Pons (tissue), 1 donor: ENCODE measurements around the gene COL2A1.
"Not testable (repeated sequence)": the region's sequence is repeated elsewhere in the genome, so short reads cannot be mapped to it uniquely, and the experiment has no call there.

Experiments used
- DNase-seq: peaks from one replicate; pipeline ENCODE4 v3.0.0-alpha.2; 2016; ENCODE audit warnings: low spot score

Gene COL2A1

DNA sequence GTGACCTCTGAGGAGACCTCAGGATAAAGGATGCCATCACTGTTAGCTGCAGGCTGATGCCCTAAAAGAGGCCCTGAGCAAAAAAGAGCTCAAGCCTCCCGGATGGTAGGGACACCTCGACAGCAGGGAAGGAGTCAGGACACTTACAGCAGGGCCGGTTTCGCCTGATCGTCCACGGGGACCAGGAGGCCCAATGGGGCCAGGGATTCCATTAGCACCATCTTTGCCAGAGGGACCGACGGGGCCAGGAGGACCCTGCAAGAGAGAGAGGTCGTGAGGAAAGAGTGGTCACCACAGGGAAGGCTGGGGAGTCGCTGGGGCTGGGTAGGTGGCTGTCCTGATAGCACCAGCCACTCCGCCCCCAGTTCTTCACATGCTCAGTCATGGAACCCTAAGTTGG, 28.5 kb downstream of the COL2A1 start:
- no peak for DNase-seq

- DNase-seq = no peak
Measured at GRCh38 chr12:47975036-47975620, 29.1 kb downstream of the COL2A1 start.

DNA sequence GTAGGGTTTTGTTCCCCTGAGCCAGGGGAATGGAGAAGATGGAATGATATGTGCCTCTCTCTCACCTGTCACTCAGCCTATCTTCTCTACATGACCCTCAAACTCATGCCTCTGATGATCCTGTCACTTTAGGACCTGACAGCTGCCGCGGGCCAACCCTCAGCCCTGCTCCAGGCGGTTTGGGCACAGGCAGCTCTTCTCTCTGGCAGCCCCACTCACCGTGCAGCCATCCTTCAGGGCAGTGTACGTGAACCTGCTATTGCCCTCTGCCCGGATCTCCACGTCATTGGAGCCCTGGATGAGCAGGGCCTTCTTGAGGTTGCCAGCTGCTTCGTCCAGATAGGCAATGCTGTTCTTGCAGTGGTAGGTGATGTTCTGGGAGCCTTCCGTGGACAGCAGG, 30.4 kb downstream of the COL2A1 start:
- DNase-seq = no peak

DNA sequence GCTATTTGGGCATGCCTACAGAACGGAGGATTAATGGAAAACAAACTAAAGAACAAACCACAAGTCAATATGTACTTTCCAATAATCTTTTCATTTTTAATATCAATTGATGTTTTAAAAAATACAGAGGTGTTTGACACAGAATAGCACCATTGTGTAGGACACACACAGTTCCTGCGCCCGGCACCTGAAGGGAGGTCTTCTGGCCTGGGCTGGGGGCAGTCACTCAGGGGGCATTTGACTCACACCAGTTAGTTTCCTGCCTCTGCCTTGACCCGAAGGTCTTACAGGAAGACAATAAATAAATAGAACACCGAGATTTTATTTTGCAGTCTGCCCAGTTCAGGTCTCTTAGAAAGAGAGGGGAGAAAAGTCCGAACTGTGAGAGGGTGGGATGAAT, 31.4 kb downstream of the COL2A1 start:
- DNase-seq = no peak

DNA sequence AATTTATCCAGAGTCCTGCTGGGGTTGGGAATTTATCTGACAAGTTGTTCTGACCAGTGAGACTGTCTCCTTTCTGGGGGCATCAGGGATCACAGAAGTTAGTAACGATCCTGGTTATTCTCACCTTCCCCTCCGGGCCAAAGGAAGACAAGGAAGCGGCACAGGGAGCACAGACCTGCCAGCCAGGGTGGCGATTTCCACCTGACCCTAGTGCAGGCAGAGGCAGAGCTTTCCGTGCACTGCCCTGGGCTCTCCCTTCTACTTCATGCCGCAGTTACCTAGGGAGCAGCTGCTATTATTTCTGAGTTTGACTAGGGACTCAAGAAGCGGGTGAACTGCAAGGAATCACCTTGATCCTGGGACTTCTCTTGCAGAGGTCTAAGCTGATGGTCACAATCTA, 33.4 kb downstream of the COL2A1 start:
- DNase-seq = no peak

DNA sequence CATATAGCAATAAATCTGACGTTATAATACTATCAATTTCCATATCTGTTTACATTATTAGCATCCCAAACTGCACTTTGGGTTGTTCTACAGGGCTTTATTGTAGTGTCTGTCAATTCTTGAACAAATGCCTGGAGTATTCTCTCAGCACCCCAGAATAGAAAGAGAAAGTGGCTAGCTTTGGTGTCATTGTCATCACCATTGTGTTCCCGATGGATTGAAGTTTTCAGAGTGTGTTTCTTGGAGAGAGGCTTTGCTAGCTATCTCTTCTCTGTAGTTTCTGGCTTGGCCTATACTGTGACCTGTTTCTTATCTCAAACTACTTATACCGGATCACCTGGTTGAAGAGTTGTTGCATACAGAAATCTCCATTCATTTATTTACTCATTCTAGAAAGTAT, 34.4 kb downstream of the COL2A1 start:
- DNase-seq = no peak

GRCh38 chr12:47967461-47968321, 36.6 kb downstream of the COL2A1 start:
- no peak for DNase-seq

DNA sequence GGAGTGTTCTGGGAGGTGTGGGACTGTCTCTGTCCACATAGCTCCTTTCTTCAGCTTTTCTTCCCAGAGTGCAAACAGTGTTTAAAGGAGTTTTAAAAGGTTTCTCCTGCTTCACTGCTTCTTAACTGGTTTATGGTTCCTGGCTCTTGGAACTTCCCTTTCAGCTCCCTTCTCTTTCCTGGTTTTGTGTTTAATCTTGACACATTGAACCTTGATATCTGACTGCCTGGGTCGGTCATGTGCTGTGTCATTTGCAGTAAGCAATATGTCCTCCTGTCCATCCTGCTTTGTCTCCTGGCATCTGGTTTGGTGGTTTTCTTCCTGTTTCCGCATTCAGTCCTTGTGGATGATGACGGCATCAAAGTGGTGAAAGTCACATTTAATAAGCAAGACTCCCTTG, 38.7 kb downstream of the COL2A1 start:
- no peak for DNase-seq

DNA sequence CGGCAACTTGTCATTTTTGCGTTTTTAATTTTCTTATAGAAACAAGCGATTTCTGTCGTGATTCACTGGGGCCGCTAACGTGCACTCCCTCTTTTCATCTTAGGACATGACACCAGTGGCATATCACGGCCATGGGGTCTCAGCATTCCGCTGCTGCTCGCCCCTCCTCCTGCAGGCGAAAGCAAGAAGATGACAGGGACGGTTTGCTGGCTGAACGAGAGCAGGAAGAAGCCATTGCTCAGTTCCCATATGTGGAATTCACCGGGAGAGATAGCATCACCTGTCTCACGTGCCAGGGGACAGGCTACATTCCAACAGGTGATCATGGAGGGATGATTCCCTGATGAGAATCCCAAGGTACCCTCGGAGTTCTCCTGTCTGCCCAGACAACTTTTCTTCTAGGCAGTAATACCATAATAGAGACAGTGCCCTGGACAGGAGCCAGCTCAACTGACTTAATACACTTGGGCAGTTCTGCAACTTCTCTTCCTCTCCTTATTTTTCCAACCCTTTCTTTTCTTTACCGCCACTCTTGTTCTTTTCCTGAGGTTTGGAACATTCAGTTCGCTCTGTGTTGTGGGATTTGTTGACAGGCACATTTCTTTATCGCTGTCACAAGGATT, 40.1 kb downstream of the COL2A1 start:
- no peak for DNase-seq

GRCh38 chr12:47963340-47964040, 40.8 kb downstream of the COL2A1 start, which contains the start of gene TMEM106C:
Gene TMEM106C (plus strand): TSS chr12:47963596. CDS start chr12:47964237, 641 bp downstream.
- peak; percentile 86 for DNase-seq

GRCh38 chr12:47962198-47962597, 42.1 kb downstream of the COL2A1 start:
- DNase-seq = no peak

GRCh38 chr12:47957671-47958070, 46.6 kb downstream of the COL2A1 start:
- DNase-seq = not testable (repeated sequence)

- DNase-seq = no peak
Measured at GRCh38 chr12:47955059-47955458, 49.2 kb downstream of the COL2A1 start.

GRCh38 chr12:47954467-47955045, 49.7 kb downstream of the COL2A1 start:
- DNase-seq = no peak

- no peak for DNase-seq
Measured at GRCh38 chr12:47954058-47954457, 50.2 kb downstream of the COL2A1 start.

DNA sequence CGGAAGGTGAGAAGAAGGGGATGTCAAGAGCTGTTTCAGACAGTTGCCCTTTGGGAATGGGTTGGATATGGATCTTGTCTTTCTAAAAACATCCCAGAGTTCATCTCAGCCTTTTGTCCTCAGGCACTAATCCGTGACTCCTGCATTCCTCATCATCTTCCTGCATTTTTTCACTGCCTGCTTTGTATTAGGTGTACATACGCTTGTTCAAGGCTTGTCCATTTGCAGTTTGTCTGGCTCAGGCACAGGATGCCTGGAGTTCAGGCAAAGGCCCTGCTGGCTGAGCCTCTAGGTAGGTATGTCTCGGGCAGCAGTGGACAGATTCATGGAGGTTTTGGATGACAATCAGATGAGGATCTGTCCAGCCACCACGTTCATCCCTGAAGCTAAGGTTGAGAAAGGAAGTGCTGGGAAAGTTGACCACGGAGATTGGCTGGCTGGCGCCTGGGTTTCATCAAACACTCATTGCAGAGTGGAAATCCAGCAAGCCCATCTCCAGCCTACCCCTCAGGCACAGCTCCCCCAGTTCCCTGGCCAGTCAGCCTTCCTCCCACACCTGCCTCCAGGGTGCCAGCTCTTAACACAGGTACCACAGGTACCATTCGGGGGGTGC, 53.3 kb downstream of the COL2A1 start:
- no peak for DNase-seq

GRCh38 chr12:47949441-47950341, 54.6 kb downstream of the COL2A1 start:
- DNase-seq = peak; percentile 26

DNA sequence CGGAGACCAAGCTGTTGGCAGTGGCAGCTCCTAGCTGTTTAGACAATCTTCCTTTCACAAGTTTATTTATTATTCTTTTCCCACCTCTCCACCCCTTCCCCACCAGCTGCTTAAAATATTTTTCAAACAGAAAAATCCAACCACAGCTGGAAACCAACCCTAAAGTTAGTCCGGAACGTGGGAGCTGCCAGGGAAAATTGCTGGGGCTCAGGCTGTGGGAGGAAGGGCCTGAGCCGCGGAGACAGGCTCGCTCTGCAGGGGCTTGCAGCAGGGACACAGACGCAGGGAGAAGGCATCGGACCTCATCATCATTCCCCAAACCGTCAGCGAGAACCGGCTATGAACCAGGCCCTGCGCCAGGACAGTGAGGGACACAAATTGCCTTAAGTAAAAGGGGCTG, 56.9 kb downstream of the COL2A1 start:
- DNase-seq = no peak

GRCh38 chr12:47946413-47947323, 57.6 kb downstream of the COL2A1 start:
- DNase-seq = no peak

- no peak for DNase-seq
Measured at GRCh38 chr12:47945341-47945728, 58.9 kb downstream of the COL2A1 start.
